GM21717 (cell line): ENCODE results near the gene ZBTB7B.

Experiments used
- ATAC-seq: cut with Tn5 transposase; IDR thresholded peaks from one replicate; pipeline ENCODE4 v1.9.1; 2021; ENCODE audit warnings: mild to moderate bottlenecking, moderate library complexity; ENCODE audit not compliant: unreplicated experiment

The ZBTB7B gene

DNA sequence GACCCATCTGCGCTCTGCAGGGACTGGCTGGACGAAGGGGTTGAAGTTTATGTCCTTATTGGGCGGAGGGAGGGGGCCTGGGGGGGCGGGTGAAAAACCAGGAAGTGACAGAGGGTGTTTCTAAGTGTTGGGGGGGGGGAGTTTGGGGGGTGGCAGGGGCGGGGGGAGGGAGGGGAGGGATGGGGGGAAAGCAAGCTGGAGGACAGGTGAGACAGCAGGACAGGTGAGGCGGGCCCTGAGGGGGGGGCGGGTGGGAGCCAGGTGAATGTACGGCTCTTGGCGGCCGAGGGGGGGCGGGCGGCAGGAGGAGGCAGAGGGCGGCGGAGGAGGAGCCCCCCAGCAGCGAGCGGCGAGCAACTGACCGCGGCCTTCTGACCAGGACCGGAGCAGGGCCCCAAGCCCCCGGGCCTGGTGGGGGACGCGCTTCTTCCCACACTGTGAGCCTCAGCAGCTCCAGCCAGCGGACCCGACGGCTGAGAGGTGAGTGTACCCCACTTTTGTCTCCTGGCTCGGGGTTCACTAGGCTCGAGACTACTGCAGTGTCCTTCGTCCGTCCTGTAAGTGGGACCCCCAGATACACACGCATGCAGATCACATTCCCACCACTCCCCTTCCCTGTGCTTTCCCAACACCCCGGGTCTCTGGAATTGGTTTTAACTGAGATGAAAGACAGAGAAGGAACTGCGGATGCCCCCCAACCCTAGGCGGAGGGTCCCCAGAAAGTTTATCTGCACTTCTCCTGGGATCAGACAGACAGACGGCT is at the start of gene ZBTB7B:
TSS of gene ZBTB7B (plus strand) at position 339 of the 763 bp plus-strand sequence. CDS start 11,859 bp downstream, outside the sequence.
- no peak for ATAC-seq

- ATAC-seq: no peak
Measured at GRCh38 chr1:154953611-154954038, 49.0 kb upstream of the ZBTB7B start.

GRCh38 chr1:154954541-154954940 is 48.1 kb upstream of the ZBTB7B start:
- no peak for ATAC-seq

- no peak for ATAC-seq
Measured at GRCh38 chr1:154955039-154955717, 47.4 kb upstream of the ZBTB7B start.

- ATAC-seq: no peak
Measured at GRCh38 chr1:154955718-154956543, 46.7 kb upstream of the ZBTB7B start, which contains the start of gene PBXIP1. PBXIP1 (minus strand) TSS chr1:154956099; CDS start chr1:154953721, 2,378 bp downstream.

GRCh38 chr1:154956544-154956941 is 46.1 kb upstream of the ZBTB7B start:
- ATAC-seq: no peak

DNA sequence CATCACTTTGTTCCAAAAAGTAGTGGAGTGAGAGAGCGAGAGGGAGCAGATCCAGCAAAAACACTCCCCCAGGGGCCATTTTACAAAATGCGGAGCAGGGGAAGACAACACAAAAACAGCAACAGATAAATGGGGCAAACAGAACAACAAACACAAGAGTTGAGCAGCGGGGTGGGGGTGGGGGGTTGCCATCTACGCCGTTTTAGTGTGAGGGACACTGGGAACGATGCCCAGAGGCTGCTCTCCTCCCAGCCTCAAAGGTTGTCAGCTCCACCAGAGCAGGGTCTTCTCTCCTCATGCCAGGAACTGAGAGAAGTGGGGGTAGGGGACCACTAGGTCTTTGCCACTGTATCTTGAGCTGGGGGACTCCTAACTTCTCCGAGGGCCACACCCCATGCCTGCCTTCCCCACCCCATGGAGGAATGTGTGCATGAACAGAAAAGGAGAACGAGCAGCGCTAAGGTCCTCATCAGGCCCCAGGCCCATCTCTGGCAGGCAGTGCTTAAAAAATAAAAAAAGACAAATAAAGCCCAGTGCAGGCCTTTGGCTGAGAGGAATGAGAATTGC is 45.4 kb upstream of the ZBTB7B start:
- ATAC-seq: no peak

- no peak for ATAC-seq
Measured at GRCh38 chr1:154958036-154958435, 44.6 kb upstream of the ZBTB7B start.

- no peak for ATAC-seq
Measured at GRCh38 chr1:154958681-154959425, 43.7 kb upstream of the ZBTB7B start.

GRCh38 chr1:154959426-154959780 is 43.2 kb upstream of the ZBTB7B start:
- ATAC-seq: no peak

DNA sequence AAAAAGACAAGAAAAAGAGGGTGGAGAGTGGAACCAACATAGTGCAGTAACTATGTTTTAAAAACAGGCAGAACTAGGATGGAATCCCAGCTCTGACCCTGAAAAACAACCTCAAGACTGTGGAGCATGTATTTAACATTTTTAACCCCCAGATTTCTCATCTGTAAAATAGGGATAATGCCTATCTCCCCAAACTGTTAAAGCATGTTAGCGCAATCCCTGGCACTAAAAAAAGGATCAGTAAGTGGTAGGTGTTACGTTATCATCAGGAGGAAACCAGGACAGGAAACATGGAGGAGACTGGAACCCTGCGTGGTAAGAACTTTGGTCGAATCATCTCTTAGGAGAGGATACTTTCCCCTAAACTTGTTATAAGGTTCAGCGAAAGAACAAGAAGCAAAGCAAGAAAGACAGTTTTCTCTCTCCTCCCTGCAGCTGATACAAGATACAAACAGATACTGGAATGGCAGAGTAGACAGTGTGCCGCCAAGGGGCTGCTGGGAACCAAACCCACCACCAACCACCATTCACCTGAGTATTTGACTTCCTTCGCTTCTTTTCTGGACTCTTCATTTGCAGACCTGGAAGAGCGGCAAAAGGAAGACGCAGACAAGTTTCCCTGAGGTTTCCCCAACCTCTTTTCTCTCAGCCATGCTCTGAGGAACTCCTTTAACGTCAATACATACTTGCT is 42.0 kb upstream of the ZBTB7B start:
- ATAC-seq: no peak

DNA sequence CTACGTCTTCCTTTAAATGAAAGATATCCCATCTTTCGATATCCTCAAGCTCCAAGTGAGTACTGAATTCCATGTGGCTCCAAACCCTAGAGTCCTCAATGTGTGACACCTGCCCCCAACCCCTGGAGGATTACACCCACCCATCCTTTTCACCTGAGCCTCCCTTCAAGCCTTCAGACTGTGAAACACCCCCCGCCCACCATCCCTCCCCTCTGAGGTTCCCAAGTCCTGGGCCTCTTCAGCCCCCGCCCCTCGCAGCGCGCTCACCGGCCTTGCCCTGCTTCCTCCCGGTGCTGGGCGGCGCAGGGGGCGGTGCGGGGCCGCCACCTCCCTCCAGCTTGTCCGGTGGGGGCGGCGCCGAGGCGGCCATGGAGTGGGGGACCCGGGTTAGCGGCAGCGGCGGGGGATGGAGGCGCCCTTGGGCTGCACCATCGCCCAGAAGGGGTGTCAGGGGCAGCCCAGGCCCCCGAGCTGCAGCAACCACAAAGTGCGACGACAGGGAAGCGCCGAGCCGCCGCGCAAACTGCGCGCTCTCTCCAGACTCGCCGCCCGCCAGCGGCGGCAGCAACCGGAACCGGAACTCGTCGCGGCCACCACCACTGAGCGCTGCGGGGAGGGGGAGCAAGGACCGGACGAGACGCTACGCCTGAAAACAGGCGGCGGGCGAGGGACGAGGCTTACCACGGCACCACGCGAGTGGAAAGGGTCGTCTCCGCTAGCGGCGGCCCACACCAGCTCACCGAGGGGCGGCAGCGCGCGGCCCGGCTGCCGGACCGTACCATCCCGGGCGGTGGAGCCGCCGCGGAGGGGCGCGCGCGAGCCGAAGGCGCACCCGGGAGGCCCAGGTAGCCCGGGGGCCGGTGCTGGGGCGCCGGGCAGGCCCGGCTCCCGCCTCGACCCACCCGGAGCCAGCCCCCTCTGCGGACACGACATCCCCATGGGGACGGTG is 41.1 kb upstream of the ZBTB7B start, which contains the start of gene PYGO2:
TSS of gene PYGO2 (minus strand) at position 576 of the 949 bp plus-strand sequence. CDS start at position 370, 206 bp downstream.
- peak; percentile 55 for ATAC-seq

GRCh38 chr1:154962156-154962749 is 40.3 kb upstream of the ZBTB7B start:
- ATAC-seq: no peak

GRCh38 chr1:154962795-154963330 is 39.7 kb upstream of the ZBTB7B start:
- ATAC-seq: no peak

DNA sequence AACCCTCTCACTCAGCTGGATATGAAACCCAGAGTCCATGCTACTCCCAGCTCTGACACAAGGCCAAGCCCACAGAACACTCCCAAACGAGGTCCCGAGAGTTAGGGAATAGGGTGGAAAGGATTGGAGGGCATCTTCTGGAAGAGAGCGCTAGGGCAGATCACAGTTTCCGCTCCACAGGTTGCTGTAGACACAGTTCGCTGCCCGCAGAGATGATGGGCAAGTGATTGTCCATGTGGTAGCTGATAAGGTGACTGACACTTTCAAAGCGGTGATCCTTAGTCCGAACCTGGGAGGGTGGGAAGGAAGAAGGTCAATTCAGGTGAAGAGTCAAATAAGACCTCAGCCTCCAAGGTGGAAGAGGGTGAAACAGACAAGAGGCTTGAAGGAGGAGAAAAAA is 39.0 kb upstream of the ZBTB7B start:
- no peak for ATAC-seq

GRCh38 chr1:154964359-154964758 is 38.2 kb upstream of the ZBTB7B start:
- no peak for ATAC-seq

DNA sequence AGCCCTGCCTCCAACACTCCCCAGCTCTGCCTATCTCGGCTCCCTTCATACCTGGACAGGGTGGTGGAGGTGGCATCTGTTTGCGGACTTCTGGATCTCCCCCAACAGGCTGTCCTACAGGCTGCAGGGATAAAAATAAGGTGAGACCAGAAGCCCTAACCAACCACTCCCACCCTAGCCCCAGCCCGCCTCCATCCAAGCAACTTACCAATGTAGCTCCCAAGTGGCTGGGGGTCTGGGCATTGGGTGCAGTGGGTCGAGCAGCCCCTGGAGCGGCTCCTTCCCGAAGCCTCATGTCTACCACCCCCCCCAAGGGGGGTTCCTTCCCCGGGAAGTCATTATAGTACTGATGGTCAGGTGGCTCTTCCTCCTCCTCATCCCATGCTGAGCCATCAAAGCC is 36.5 kb upstream of the ZBTB7B start:
- no peak for ATAC-seq
